SK-N-SH (cell line): ENCODE data around the gene EFCAB6. TPM values are rescaled to one million over a fixed set of nuclear protein-coding genes. Genes with fewer than 3 reads are reported as not detected.

Experiments
- CTCF ChIA-PET: fragments of 300-600, 350-600 bp; formaldehyde crosslinking; extraction: SDS; loops from one replicate; lab custom pipeline; 2021; lab: Yijun Ruan, JAX
- POLR2A ChIA-PET: fragments of 350-600 bp; sonication (Branson Sonifier 250); formaldehyde crosslinking; extraction: SDS; loops from one replicate; lab custom pipeline; 2020; ENCODE audit warnings: antibody characterized with exemption, inconsistent platforms; lab: Yijun Ruan, JAX
- DNase-seq: peaks from one replicate; pipeline ENCODE4 v3.0.0; 2012
- H2AFZ ChIP-seq: fragments of 200-600 bp; sonication (generic); 2 replicates; pipeline ENCODE4 v1.8.1; 2016; ENCODE audit warnings: antibody characterized with exemption, mild to moderate bottlenecking, low read depth
- H3F3A ChIP-seq: fragments of 200-600 bp; sonication (generic); replicated peaks from 2 replicates; pipeline ENCODE3; 2016; ENCODE audit warnings: antibody characterized with exemption, mild to moderate bottlenecking; ENCODE audit not compliant: insufficient read depth
- H3K27ac ChIP-seq, 2 experiments: fragments of 200-500 bp in 1 of 2; fragments of 200-600 bp in 1 of 2; sonication (Bioruptor generic) in 1 of 2; sonication (generic), shearing (Covaris generic) in 1 of 2; 2 replicates each; pipeline versions ENCODE4 v1.5.1 to v1.6.1; 2014 to 2016; ENCODE audit warnings: low read depth in 2 of 2, inconsistent platforms in 1 of 2, low read length in 1 of 2, mild to moderate bottlenecking in 1 of 2, mixed read lengths in 1 of 2
- H3K27me3 ChIP-seq: fragments of 200-600 bp; sonication (generic), shearing (Covaris generic); 2 replicates; pipeline ENCODE4 v1.6.1; 2016; ENCODE audit warnings: mixed run types; ENCODE audit not compliant: insufficient read depth
- H3K36me3 ChIP-seq, 2 experiments: fragments of 200-500 bp in 1 of 2; fragments of 200-600 bp in 1 of 2; sonication (Bioruptor generic) in 1 of 2; sonication (generic) in 1 of 2; replicated peaks in 1 of 2; 2 replicates each; pipeline versions ENCODE3 to v1.5.1; 2014 to 2016; ENCODE audit warnings: low read length in 1 of 2, mild to moderate bottlenecking in 1 of 2; ENCODE audit not compliant: insufficient read depth in 2 of 2, control insufficient read depth in 1 of 2
- H3K4me1 ChIP-seq, 2 experiments: fragments of 200-500 bp in 1 of 2; fragments of 200-600 bp in 1 of 2; sonication (Bioruptor generic) in 1 of 2; sonication (generic), shearing (Covaris generic) in 1 of 2; 2 replicates each; pipeline versions ENCODE4 v1.5.1 to v1.6.1; 2014 to 2016; ENCODE audit warnings: low read depth in 1 of 2, low read length in 1 of 2, mixed run types in 1 of 2; ENCODE audit not compliant: insufficient read depth in 2 of 2, control insufficient read depth in 1 of 2
- H3K4me2 ChIP-seq: fragments of 200-600 bp; sonication (generic), shearing (Covaris generic); 2 replicates; pipeline ENCODE4 v1.6.1; 2017; ENCODE audit warnings: mixed run types
- H3K4me3 ChIP-seq, 2 experiments: fragments of 200-500 bp in 1 of 2; fragments of 200-600 bp in 1 of 2; sonication (Bioruptor generic) in 1 of 2; sonication (generic), shearing (Covaris generic) in 1 of 2; 2 replicates each; pipeline versions ENCODE4 v1.5.1 to v1.8.1; 2014 to 2016; ENCODE audit warnings: low read depth in 2 of 2, inconsistent platforms in 1 of 2, low read length in 1 of 2, mild to moderate bottlenecking in 1 of 2, mixed read lengths in 1 of 2, moderate library complexity in 1 of 2
- H3K79me2 ChIP-seq: fragments of 200-600 bp; sonication (generic); 2 replicates; pipeline ENCODE4 v1.8.1; 2017; ENCODE audit warnings: mild to moderate bottlenecking; ENCODE audit not compliant: insufficient read depth
- H3K9ac ChIP-seq: fragments of 200-600 bp; sonication (generic); 2 replicates; pipeline ENCODE4 v1.6.1; 2017; ENCODE audit warnings: mixed run types
- H3K9me2 ChIP-seq: fragments of 200-600 bp; sonication (generic); 2 replicates; pipeline ENCODE4 v1.6.1; 2017; ENCODE audit warnings: mixed run types
- H3K9me3 ChIP-seq: fragments of 200-600 bp; sonication (generic); 2 replicates; pipeline ENCODE4 v1.6.1; 2017; ENCODE audit warnings: mixed run types, mild to moderate bottlenecking, moderate library complexity
- H4K20me1 ChIP-seq: fragments of 200-600 bp; sonication (generic); 2 replicates; pipeline ENCODE4 v1.6.1; 2017; ENCODE audit warnings: mild to moderate bottlenecking, mixed run types; ENCODE audit not compliant: insufficient read depth
- CHD2 ChIP-seq: fragments of 150-350 bp; IDR thresholded peaks from 2 replicates; pipeline ENCODE4 v1.6.1; 2018; ENCODE audit warnings: low read length; ENCODE audit not compliant: partially characterized antibody
- ELF1 ChIP-seq: IDR thresholded peaks from 2 replicates; pipeline ENCODE4 v1.4.0; 2012
- EP300 ChIP-seq, 2 experiments: IDR thresholded peaks; 2 replicates each; pipeline versions ENCODE4 v1.4.0 to v1.6.1; 2012; ENCODE audit warnings: borderline replicate concordance in 1 of 2, low read depth in 1 of 2, low read length in 1 of 2
- FOXJ3 ChIP-seq: sonication (generic); formaldehyde crosslinking; IDR thresholded peaks from 2 replicates; pipeline ENCODE4 v1.5.1; 2020; ENCODE audit warnings: mild to moderate bottlenecking, missing genetic modification reagents
- GABPA ChIP-seq: IDR thresholded peaks from 2 replicates; pipeline ENCODE4 v1.4.0; 2012; ENCODE audit warnings: low read depth, mild to moderate bottlenecking
- IRF3 ChIP-seq: fragments of 150-350 bp; IDR thresholded peaks from 2 replicates; pipeline ENCODE4 v1.6.1; 2016; ENCODE audit warnings: mild to moderate bottlenecking, low read depth, low read length
- JUND ChIP-seq: IDR thresholded peaks from 2 replicates; pipeline ENCODE4 v1.4.0; 2012
- MAX ChIP-seq: IDR thresholded peaks from 2 replicates; pipeline ENCODE4 v1.4.0; 2012; ENCODE audit warnings: low read depth
- MEF2A ChIP-seq: IDR thresholded peaks from 2 replicates; pipeline ENCODE4 v1.4.0; 2012; ENCODE audit warnings: low read depth, borderline replicate concordance
- NFIC ChIP-seq: IDR thresholded peaks from 2 replicates; pipeline ENCODE4 v1.4.0; 2012; ENCODE audit warnings: borderline replicate concordance
- NRF1 ChIP-seq: IDR thresholded peaks from 2 replicates; pipeline ENCODE4 v1.6.1; 2012; ENCODE audit warnings: low read depth, mild to moderate bottlenecking, low read length
- RAD21 ChIP-seq: IDR thresholded peaks from 2 replicates; pipeline ENCODE4 v1.6.1; 2012; ENCODE audit warnings: mild to moderate bottlenecking, low read length
- RCOR1 ChIP-seq: fragments of 150-350 bp; IDR thresholded peaks from 2 replicates; pipeline ENCODE4 v1.6.1; 2017; ENCODE audit warnings: antibody characterized with exemption, low read length
- REST ChIP-seq: IDR thresholded peaks from 2 replicates; pipeline ENCODE4 v1.6.1; 2012; ENCODE audit warnings: mild to moderate bottlenecking, low read depth, low read length, moderate library complexity
- RFX5 ChIP-seq: IDR thresholded peaks from 2 replicates; pipeline ENCODE4 v1.6.1; 2012; ENCODE audit warnings: mild to moderate bottlenecking, improper control_type of control experiment, low read length
- SIN3A ChIP-seq: IDR thresholded peaks from 2 replicates; pipeline ENCODE4 v1.6.1; 2012; ENCODE audit warnings: low read depth, mild to moderate bottlenecking, low read length, moderate library complexity, borderline replicate concordance
- TAF1 ChIP-seq: IDR thresholded peaks from 2 replicates; pipeline ENCODE4 v1.6.1; 2012; ENCODE audit warnings: low read depth, mild to moderate bottlenecking, low read length, moderate library complexity, borderline replicate concordance
- TEAD4 ChIP-seq: IDR thresholded peaks from 2 replicates; pipeline ENCODE4 v1.4.0; 2012; ENCODE audit warnings: mild to moderate bottlenecking, borderline replicate concordance; ENCODE audit not compliant: insufficient read depth
- YY1 ChIP-seq: IDR thresholded peaks from 2 replicates; pipeline ENCODE4 v1.4.0; 2012; ENCODE audit warnings: low read depth, mild to moderate bottlenecking
- WGBS: methylation state at CpG from one replicate; pipeline ENCODE4 v1.1.6; 2017; ENCODE audit warnings: low lambda C conversion rate; 5-methylcytosine and 5-hydroxymethylcytosine counted together
- polyA plus RNA-seq, 3 experiments: library from polyadenylated mRNA; depleted of rRNA; stranded (reverse); fragments of >200 nt; gene quantifications; 2 replicates each; pipeline ENCODE4 v1.2.3, GENCODE V29; 2012

EFCAB6 gene
- polyA plus RNA-seq, 1 of the 3 experiments (the other 2 are of a cell fraction), result 0.46 TPM

- TF ChIP-seq EP300 (IDR thresholded peaks at IDR 0.05; ENCODE audit: borderline replicate concordance in 1 of 2, low read depth in 1 of 2, low read length in 1 of 2), result no peak
- TF ChIP-seq SIN3A, result no peak
- no peak for TF ChIP-seq REST
- no peak for TF ChIP-seq CHD2
- no peak for TF ChIP-seq TAF1
- no peak for TF ChIP-seq JUND
- TF ChIP-seq YY1, result no peak
Observed at GRCh38 chr22:43859176-43859575, 47.1 kb upstream of the EFCAB6 start (continued).

- no peak overlapping the region for H3K9ac ChIP-seq
- H3K27ac ChIP-seq, result no peak overlapping the region
- POLR2A ChIA-PET, result no interaction called here
- H3K9me3 ChIP-seq, result no peaks in the 10 kb centered on the region
- H3F3A ChIP-seq, result no peaks in the 10 kb centered on the region
- WGBS, result 67% methylated on average over 8 of the region's 11 CpGs
- H3K4me3 ChIP-seq, result no peak overlapping the region
- no peak for DNase-seq
- H3K79me2 ChIP-seq, result peaks cover 10% of the 10 kb centered on the region; the same call in 1 of the 2 replicates
- H3K9me2 ChIP-seq, result no peaks in the 10 kb centered on the region
- H3K27me3 ChIP-seq, result no peaks in the 10 kb centered on the region
- peaks cover 0 to 13% of the 10 kb centered on the region in 2 experiments; a peak in 1 of 4 replicates for H3K4me1 ChIP-seq
- no peak overlapping the region for H3K4me2 ChIP-seq
- no peaks in the 10 kb centered on the region for H4K20me1 ChIP-seq
- CTCF ChIA-PET, result no interaction called here
- H3K36me3 ChIP-seq, result no peaks in the 10 kb centered on the region
- H2AFZ ChIP-seq, result no peak overlapping the region
- no peak for TF ChIP-seq RCOR1
- no peak for TF ChIP-seq REST
- TF ChIP-seq RAD21, result no peak
- no peak for TF ChIP-seq GABPA
- no peak for TF ChIP-seq ELF1
- no peak for TF ChIP-seq MAX
- no peak for TF ChIP-seq TEAD4
- TF ChIP-seq RFX5, result no peak
- no peak for TF ChIP-seq FOXJ3 (CRISPR knock-in tag)
- TF ChIP-seq YY1, result no peak
- no peak for TF ChIP-seq MEF2A
- TF ChIP-seq NRF1, result no peak
- no peak for TF ChIP-seq IRF3
- TF ChIP-seq NFIC, result no peak
Observed at GRCh38 chr22:43858156-43858895, 46.2 kb upstream of the EFCAB6 start.
